Measurements from ENCODE around the gene ENTPD3. TPM values are rescaled to one million over a fixed set of nuclear protein-coding genes. Genes with fewer than 3 reads are reported as not detected.

Gene ENTPD3
- total and polyA plus RNA-seq, 2 of the 13 experiments (the other 11 are each of a cell fraction or from before 2014, with no cell fraction given), result 0.07 TPM; not detected in 1

DNA sequence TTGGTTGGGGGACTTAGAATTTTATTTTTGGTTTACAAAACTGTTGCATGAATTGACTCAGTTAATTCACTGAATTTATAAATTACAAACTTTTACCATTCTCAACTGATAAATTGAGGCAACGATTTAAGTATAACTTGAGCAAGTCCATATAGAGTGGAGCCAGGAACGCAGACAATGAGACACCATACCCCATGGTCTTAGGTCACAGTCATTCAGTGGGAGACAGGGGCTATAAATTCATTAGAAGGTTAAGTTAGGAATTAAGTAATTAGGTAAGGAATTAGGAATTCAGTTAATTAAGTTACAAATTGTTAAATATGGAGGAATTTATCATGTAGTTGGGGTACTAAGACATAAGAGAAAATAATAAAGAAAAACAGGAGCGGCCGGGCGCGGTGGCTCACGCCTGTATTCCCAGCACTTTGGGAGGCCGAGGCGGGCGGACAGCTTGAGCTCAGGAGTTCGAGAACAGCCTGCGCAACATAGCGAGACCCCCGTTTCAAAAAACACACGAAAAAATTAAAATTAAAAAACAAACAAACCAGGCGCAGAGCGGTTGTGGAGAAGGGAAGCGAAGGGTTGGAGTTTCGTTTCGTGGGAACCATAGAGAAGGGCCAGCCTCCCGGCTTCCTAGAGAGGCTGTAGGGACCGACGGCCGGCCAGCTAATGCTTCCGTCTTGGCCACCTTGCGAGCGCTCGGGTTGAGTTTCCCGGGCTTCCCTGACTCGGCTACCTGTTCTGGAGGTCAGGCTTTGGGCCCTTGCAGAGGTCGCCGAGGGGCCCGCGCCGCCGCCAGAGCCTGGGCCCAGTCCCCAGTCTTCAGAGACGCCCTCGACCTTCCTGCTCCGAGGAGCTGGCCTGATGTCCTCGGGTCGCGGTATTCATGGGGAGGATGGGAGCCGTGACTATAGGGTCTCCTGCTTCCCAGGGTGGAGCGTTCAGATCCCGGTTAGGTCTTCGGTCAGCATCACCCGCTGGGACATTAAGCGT is 89.8 kb downstream of the ENTPD3 start, which contains the start of gene ZNF619 (continued):
- TF ChIP-seq KLF16 (CRISPR knock-in tag; IDR thresholded peaks at IDR 0.05), result no peak
- TF ChIP-seq ZNF790 (CRISPR knock-in tag; IDR thresholded peaks at IDR 0.05; ENCODE audit: borderline replicate concordance), result 0 out of 2 replicates have a peak, but pooled peaks have one; percentile 30
- no peak for TF ChIP-seq ZFAT (CRISPR knock-in tag; conservative IDR thresholded peaks at IDR 0.05)
- no peak for TF ChIP-seq ZNF605 (CRISPR knock-in tag; IDR thresholded peaks at IDR 0.05)
- TF ChIP-seq EP300 (IDR thresholded peaks at IDR 0.05; ENCODE audit: low read depth in 2 of 2, low read length in 2 of 2), result no peak
- TF ChIP-seq EP300 (CRISPR knock-in tag; IDR thresholded peaks at IDR 0.05; ENCODE audit: borderline replicate concordance), result no peak
- no peak for TF ChIP-seq MZF1 (CRISPR knock-in tag; IDR thresholded peaks at IDR 0.05; ENCODE audit: borderline replicate concordance)
- no peak for TF ChIP-seq ZNF781 (CRISPR knock-in tag; IDR thresholded peaks at IDR 0.05; ENCODE audit: borderline replicate concordance, not compliant biosample characterization)
- TF ChIP-seq, protein P1, sequence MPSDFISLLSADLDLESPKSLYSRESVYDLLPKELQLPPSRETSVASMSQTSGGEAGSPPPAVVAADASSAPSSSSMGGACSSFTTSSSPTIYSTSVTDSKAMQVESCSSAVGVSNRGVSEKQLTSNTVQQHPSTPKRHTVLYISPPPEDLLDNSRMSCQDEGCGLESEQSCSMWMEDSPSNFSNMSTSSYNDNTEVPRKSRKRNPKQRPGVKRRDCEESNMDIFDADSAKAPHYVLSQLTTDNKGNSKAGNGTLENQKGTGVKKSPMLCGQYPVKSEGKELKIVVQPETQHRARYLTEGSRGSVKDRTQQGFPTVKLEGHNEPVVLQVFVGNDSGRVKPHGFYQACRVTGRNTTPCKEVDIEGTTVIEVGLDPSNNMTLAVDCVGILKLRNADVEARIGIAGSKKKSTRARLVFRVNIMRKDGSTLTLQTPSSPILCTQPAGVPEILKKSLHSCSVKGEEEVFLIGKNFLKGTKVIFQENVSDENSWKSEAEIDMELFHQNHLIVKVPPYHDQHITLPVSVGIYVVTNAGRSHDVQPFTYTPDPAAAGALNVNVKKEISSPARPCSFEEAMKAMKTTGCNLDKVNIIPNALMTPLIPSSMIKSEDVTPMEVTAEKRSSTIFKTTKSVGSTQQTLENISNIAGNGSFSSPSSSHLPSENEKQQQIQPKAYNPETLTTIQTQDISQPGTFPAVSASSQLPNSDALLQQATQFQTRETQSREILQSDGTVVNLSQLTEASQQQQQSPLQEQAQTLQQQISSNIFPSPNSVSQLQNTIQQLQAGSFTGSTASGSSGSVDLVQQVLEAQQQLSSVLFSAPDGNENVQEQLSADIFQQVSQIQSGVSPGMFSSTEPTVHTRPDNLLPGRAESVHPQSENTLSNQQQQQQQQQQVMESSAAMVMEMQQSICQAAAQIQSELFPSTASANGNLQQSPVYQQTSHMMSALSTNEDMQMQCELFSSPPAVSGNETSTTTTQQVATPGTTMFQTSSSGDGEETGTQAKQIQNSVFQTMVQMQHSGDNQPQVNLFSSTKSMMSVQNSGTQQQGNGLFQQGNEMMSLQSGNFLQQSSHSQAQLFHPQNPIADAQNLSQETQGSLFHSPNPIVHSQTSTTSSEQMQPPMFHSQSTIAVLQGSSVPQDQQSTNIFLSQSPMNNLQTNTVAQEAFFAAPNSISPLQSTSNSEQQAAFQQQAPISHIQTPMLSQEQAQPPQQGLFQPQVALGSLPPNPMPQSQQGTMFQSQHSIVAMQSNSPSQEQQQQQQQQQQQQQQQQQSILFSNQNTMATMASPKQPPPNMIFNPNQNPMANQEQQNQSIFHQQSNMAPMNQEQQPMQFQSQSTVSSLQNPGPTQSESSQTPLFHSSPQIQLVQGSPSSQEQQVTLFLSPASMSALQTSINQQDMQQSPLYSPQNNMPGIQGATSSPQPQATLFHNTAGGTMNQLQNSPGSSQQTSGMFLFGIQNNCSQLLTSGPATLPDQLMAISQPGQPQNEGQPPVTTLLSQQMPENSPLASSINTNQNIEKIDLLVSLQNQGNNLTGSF (CRISPR knock-in tag; IDR thresholded peaks at IDR 0.05), result no peak; the same call in 1 of the 2 replicates
- TF ChIP-seq ZNF550 (CRISPR knock-in tag; IDR thresholded peaks at IDR 0.05; ENCODE audit: borderline replicate concordance), result no peak
- TF ChIP-seq WIZ (CRISPR knock-in tag; IDR thresholded peaks at IDR 0.05), result no peak
- no peak for TF ChIP-seq RXRB (CRISPR knock-in tag; IDR thresholded peaks at IDR 0.05; ENCODE audit: borderline replicate concordance)
- TF ChIP-seq RAD21 (CRISPR knock-in tag; IDR thresholded peaks at IDR 0.05), result peak; percentile 29; the same call in 1 of the 2 replicates
- peak; percentile 51; the same call in 1 of the 2 replicates for TF ChIP-seq TAF1 (CRISPR knock-in tag; IDR thresholded peaks at IDR 0.05)
- TF ChIP-seq KDM5B (CRISPR knock-in tag; IDR thresholded peaks at IDR 0.05; ENCODE audit: borderline replicate concordance), result peak; percentile 36; the same call in 1 of the 2 replicates
- peak; percentile 71; the same call in 1 of the 2 replicates for TF ChIP-seq HOXA5 (CRISPR knock-in tag; IDR thresholded peaks at IDR 0.05)
- no peak for TF ChIP-seq ZNF652 (CRISPR knock-in tag; IDR thresholded peaks at IDR 0.05; ENCODE audit: borderline replicate concordance, low read depth)
- TF ChIP-seq ZNF441 (CRISPR knock-in tag; IDR thresholded peaks at IDR 0.05; ENCODE audit: borderline replicate concordance), result no peak
- TF ChIP-seq, protein P2, sequence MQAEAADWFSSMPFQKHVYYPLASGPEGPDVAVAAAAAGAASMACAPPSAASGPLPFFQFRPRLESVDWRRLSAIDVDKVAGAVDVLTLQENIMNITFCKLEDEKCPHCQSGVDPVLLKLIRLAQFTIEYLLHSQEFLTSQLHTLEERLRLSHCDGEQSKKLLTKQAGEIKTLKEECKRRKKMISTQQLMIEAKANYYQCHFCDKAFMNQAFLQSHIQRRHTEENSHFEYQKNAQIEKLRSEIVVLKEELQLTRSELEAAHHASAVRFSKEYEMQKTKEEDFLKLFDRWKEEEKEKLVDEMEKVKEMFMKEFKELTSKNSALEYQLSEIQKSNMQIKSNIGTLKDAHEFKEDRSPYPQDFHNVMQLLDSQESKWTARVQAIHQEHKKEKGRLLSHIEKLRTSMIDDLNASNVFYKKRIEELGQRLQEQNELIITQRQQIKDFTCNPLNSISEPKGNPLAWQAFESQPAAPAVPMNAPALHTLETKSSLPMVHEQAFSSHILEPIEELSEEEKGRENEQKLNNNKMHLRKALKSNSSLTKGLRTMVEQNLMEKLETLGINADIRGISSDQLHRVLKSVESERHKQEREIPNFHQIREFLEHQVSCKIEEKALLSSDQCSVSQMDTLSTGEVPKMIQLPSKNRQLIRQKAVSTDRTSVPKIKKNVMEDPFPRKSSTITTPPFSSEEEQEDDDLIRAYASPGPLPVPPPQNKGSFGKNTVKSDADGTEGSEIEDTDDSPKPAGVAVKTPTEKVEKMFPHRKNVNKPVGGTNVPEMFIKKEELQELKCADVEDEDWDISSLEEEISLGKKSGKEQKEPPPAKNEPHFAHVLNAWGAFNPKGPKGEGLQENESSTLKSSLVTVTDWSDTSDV (CRISPR knock-in tag; IDR thresholded peaks at IDR 0.05), result no peak
- TF ChIP-seq ZNF460 (CRISPR knock-in tag; IDR thresholded peaks at IDR 0.05; ENCODE audit: borderline replicate concordance), result no peak; the same call in 1 of the 2 replicates
- no peak for TF ChIP-seq MBNL3 (CRISPR knock-in tag; conservative IDR thresholded peaks at IDR 0.05)
